ENCODE results near the gene SMCO2.

DNA sequence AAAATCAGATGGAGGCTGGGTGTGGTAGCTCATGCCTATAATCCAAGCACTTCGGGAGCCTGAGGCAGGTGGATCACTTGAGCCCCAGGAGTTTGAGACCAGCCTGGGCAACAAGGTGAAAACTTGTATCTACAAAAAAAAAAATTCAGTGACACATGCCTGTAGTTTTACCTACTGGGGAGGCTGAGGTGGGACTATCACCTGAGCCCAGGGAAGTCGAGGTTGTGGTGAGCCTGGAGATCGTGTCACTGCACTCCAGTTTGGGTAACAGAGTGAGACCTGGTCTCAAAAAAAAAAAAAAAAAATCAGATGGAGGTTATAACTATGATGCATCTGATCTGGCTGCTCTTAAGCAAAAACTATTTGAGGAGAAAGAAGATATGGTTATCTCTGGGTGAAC lies 50.9 kb downstream of the SMCO2 start:
- TF ChIP-seq, protein P1, sequence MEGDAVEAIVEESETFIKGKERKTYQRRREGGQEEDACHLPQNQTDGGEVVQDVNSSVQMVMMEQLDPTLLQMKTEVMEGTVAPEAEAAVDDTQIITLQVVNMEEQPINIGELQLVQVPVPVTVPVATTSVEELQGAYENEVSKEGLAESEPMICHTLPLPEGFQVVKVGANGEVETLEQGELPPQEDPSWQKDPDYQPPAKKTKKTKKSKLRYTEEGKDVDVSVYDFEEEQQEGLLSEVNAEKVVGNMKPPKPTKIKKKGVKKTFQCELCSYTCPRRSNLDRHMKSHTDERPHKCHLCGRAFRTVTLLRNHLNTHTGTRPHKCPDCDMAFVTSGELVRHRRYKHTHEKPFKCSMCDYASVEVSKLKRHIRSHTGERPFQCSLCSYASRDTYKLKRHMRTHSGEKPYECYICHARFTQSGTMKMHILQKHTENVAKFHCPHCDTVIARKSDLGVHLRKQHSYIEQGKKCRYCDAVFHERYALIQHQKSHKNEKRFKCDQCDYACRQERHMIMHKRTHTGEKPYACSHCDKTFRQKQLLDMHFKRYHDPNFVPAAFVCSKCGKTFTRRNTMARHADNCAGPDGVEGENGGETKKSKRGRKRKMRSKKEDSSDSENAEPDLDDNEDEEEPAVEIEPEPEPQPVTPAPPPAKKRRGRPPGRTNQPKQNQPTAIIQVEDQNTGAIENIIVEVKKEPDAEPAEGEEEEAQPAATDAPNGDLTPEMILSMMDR (conservative IDR thresholded peaks at IDR 0.05 in 1 of 2, IDR thresholded peaks at IDR 0.05 in 1 of 2; ENCODE audit: extremely low read depth in 1 of 2, insufficient read depth in 1 of 2, low read depth in 1 of 2, low read length in 2 of 2), result no peak
- no peak for TF ChIP-seq EZH2 (IDR thresholded peaks at IDR 0.05; ENCODE audit: borderline replicate concordance, low read length)
